Neuronal stem cell (in vitro differentiated cells): Measurements from ENCODE around the gene NUTM1.
"Not testable (repeated sequence)": the region's sequence is repeated elsewhere in the genome, so short reads cannot be mapped to it uniquely, and the experiment has no call there.

Experiments used
- DNase-seq: peaks from one replicate; pipeline ENCODE4 v3.0.0-alpha.2; 2013; ENCODE audit warnings: low spot score
- H2AFZ ChIP-seq: one replicate; pipeline ENCODE4 v1.6.1; 2013; ENCODE audit warnings: mild to moderate bottlenecking, low read length, inconsistent platforms
- H2AK5ac ChIP-seq: 2 replicates; pipeline ENCODE4 v1.6.1; 2013; ENCODE audit warnings: low read depth, mild to moderate bottlenecking, inconsistent platforms, low read length, moderate library complexity, mixed read lengths
- H2BK120ac ChIP-seq: 2 replicates; pipeline ENCODE4 v1.6.1; 2013; ENCODE audit warnings: low read depth, mild to moderate bottlenecking, inconsistent platforms, low read length, moderate library complexity, mixed read lengths
- H2BK12ac ChIP-seq: one replicate; pipeline ENCODE4 v1.6.1; 2013; ENCODE audit warnings: low read length, inconsistent platforms
- H2BK15ac ChIP-seq: 2 replicates; pipeline ENCODE4 v1.6.1; 2013; ENCODE audit warnings: mild to moderate bottlenecking, low read length, inconsistent platforms, mixed read lengths
- H2BK5ac ChIP-seq: one replicate; pipeline ENCODE4 v1.6.1; 2013; ENCODE audit warnings: inconsistent platforms, mild to moderate bottlenecking, low read length, moderate library complexity
- H3K14ac ChIP-seq: one replicate; pipeline ENCODE4 v1.6.1; 2013; ENCODE audit warnings: low read length, inconsistent platforms
- H3K18ac ChIP-seq: 2 replicates; pipeline ENCODE4 v1.6.1; 2013; ENCODE audit warnings: low read length, inconsistent platforms
- H3K23ac ChIP-seq: 2 replicates; pipeline ENCODE4 v1.6.1; 2013; ENCODE audit warnings: low read depth, mild to moderate bottlenecking, mixed read lengths, low read length, inconsistent platforms; ENCODE audit not compliant: poor library complexity
- H3K27ac ChIP-seq: replicated peaks from 3 replicates; pipeline ENCODE4 v1.5.1; 2013; ENCODE audit warnings: low read length, inconsistent platforms
- H3K27me3 ChIP-seq, 3 experiments: 2 replicates each; pipeline ENCODE4 v1.6.1; 2013; ENCODE audit warnings: low read length in 3 of 3, mild to moderate bottlenecking in 2 of 3, inconsistent platforms in 1 of 3, low read depth in 1 of 3, mixed read lengths in 1 of 3, moderate library complexity in 1 of 3; ENCODE audit not compliant: control insufficient read depth in 3 of 3, insufficient read depth in 3 of 3
- H3K36me3 ChIP-seq, 2 donors: replicated peaks in 1 of 2; 2 replicates each; pipeline ENCODE4 v1.6.1; 2013; ENCODE audit warnings: low read length in 2 of 2; ENCODE audit not compliant: control insufficient read depth in 2 of 2, insufficient read depth in 2 of 2
- H3K4ac ChIP-seq: 2 replicates; pipeline ENCODE4 v1.6.1; 2013; ENCODE audit warnings: inconsistent platforms, mild to moderate bottlenecking, low read length, moderate library complexity
- H3K4me1 ChIP-seq, 2 donors: 1 replicate in 1 of 2; 2 replicates in 1 of 2; pipeline ENCODE4 v1.6.1; 2013; ENCODE audit warnings: low read length in 2 of 2, low read depth in 1 of 2; ENCODE audit not compliant: control insufficient read depth in 2 of 2, insufficient read depth in 1 of 2
- H3K4me2 ChIP-seq: one replicate; pipeline ENCODE4 v1.6.1; 2013; ENCODE audit warnings: mild to moderate bottlenecking, low read length, inconsistent platforms; ENCODE audit not compliant: insufficient read depth, poor library complexity, severe bottlenecking
- H3K4me3 ChIP-seq, 2 donors: 2 replicates each; pipeline ENCODE4 v1.5.1; 2013; ENCODE audit warnings: low read length in 2 of 2, mild to moderate bottlenecking in 2 of 2, inconsistent platforms in 1 of 2, moderate library complexity in 1 of 2
- H3K79me1 ChIP-seq: one replicate; pipeline ENCODE4 v1.6.1; 2013; ENCODE audit warnings: low read depth, mild to moderate bottlenecking, inconsistent platforms, low read length, moderate library complexity
- H3K9ac ChIP-seq: one replicate; pipeline ENCODE4 v1.6.1; 2013; ENCODE audit warnings: mild to moderate bottlenecking, low read depth, low read length, inconsistent platforms; ENCODE audit not compliant: poor library complexity
- H3K9me3 ChIP-seq, 2 donors: replicated peaks in 1 of 2; 2 replicates each; pipeline versions ENCODE3 to v1.6.1; 2013; ENCODE audit warnings: low read length in 2 of 2, mild to moderate bottlenecking in 2 of 2, inconsistent platforms in 1 of 2, low read depth in 1 of 2, mixed read lengths in 1 of 2, moderate library complexity in 1 of 2; ENCODE audit not compliant: control insufficient read depth in 2 of 2, insufficient read depth in 1 of 2
- H4K8ac ChIP-seq: one replicate; pipeline ENCODE4 v1.6.1; 2013; ENCODE audit warnings: low read depth, mild to moderate bottlenecking, inconsistent platforms, low read length, moderate library complexity
- H4K91ac ChIP-seq: one replicate; pipeline ENCODE4 v1.6.1; 2013; ENCODE audit warnings: low read length, low read depth, mild to moderate bottlenecking, inconsistent platforms; ENCODE audit not compliant: poor library complexity
- WGBS, 2 donors: extraction: QIAGEN DNeasy Blood & Tissue Kit; methylation state at CpG; one replicate each; pipeline ENCODE4 v1.1.7; 2013; ENCODE audit warnings: missing lambda C conversion rate in 2 of 2, mixed read lengths in 1 of 2; ENCODE audit not compliant: insufficient read length in 2 of 2, insufficient replicate concordance in 1 of 2; ENCODE audit errors: extremely low coverage in 2 of 2; 5-methylcytosine and 5-hydroxymethylcytosine counted together

NUTM1 gene

GRCh38 chr15:34381829-34382521 lies 38.9 kb downstream of the NUTM1 start:
- not testable (repeated sequence) for H3K9me3 ChIP-seq

GRCh38 chr15:34389594-34390086 lies 46.5 kb downstream of the NUTM1 start:
- not testable (repeated sequence) for H2BK12ac ChIP-seq, H3K9me3 ChIP-seq, H3K18ac ChIP-seq, H3K4me1 ChIP-seq, DNase-seq, H3K27ac ChIP-seq, H3K27me3 ChIP-seq, H2AFZ ChIP-seq, H2AK5ac ChIP-seq, H3K4me2 ChIP-seq, H3K14ac ChIP-seq, H3K9ac ChIP-seq, H2BK15ac ChIP-seq, H4K91ac ChIP-seq, H3K23ac ChIP-seq, H2BK5ac ChIP-seq, H3K4me3 ChIP-seq, H2BK120ac ChIP-seq, H3K36me3 ChIP-seq, H3K79me1 ChIP-seq, H4K8ac ChIP-seq, H3K4ac ChIP-seq
- no CpG with 5 or more reads among the region's 16 CpGs for WGBS, 2 donors

More at GRCh38 chr15:34381829-34382521, 38.9 kb downstream of the NUTM1 start:
- not testable (repeated sequence) for H4K91ac ChIP-seq, H3K18ac ChIP-seq, H2AK5ac ChIP-seq, H3K9ac ChIP-seq, H3K4me2 ChIP-seq, H4K8ac ChIP-seq, H2AFZ ChIP-seq, H3K4ac ChIP-seq, DNase-seq, H2BK5ac ChIP-seq, H3K4me3 ChIP-seq, H2BK12ac ChIP-seq, H3K27ac ChIP-seq, H3K4me1 ChIP-seq, H3K79me1 ChIP-seq, H2BK120ac ChIP-seq, H2BK15ac ChIP-seq, H3K27me3 ChIP-seq, H3K36me3 ChIP-seq, H3K23ac ChIP-seq, H3K14ac ChIP-seq
- WGBS, 2 donors, result no CpG with 5 or more reads among the region's 19 CpGs

DNA sequence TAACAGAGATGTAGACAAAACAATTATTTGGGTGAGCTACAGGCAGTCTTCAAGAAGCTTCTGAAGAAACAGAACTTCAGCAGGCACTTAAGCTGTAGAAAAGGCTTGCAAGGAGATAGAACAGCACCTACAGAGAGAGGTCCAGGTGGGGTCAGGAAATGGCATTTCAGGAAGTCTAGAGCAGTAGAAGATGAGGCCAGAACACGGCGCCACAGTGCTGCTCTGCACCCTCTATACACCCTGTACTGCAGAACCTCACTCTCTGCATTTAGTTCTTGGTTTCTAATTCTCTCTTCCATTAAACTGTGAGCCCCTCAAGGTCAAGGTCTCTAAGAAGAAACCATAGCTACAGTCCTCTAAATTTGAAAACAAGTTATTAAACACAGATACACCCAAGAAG lies 49.9 kb downstream of the NUTM1 start:
- not testable (repeated sequence) for H3K4me3 ChIP-seq, H3K4ac ChIP-seq, H2AK5ac ChIP-seq, H3K4me1 ChIP-seq, DNase-seq, H2BK15ac ChIP-seq, H4K8ac ChIP-seq, H3K18ac ChIP-seq, H3K79me1 ChIP-seq, H3K4me2 ChIP-seq, H3K9ac ChIP-seq, H4K91ac ChIP-seq, H3K36me3 ChIP-seq, H3K27me3 ChIP-seq, H3K27ac ChIP-seq, H3K14ac ChIP-seq, H2BK120ac ChIP-seq, H2AFZ ChIP-seq, H3K9me3 ChIP-seq, H2BK5ac ChIP-seq, H2BK12ac ChIP-seq, H3K23ac ChIP-seq
- WGBS, 2 donors, result no CpG with 5 or more reads among the region's 2 CpGs

GRCh38 chr15:34397637-34398259 lies 54.6 kb downstream of the NUTM1 start:
- H4K91ac ChIP-seq, H3K18ac ChIP-seq, H3K4me2 ChIP-seq, H4K8ac ChIP-seq, H2AK5ac ChIP-seq, H2BK5ac ChIP-seq, H3K79me1 ChIP-seq, H3K9ac ChIP-seq, H3K4me1 ChIP-seq, H3K14ac ChIP-seq, H3K4ac ChIP-seq, H3K27ac ChIP-seq, H3K9me3 ChIP-seq, DNase-seq, H3K27me3 ChIP-seq, H2BK12ac ChIP-seq, H3K4me3 ChIP-seq, H2AFZ ChIP-seq, H3K36me3 ChIP-seq, H3K23ac ChIP-seq, H2BK120ac ChIP-seq, H2BK15ac ChIP-seq: not testable (repeated sequence)
- no CpG with 5 or more reads among the region's 6 CpGs for WGBS, 2 donors
